GM18499 (cell line): ENCODE data around the gene ANKRD12.

Source experiments
- ATAC-seq: cut with Tn5 transposase; IDR thresholded peaks from one replicate; pipeline ENCODE4 v1.9.1; 2021; ENCODE audit warnings: moderate number of reproducible peaks; ENCODE audit not compliant: insufficient read depth, unreplicated experiment

ANKRD12 gene

GRCh38 chr18:9278028-9278427 lies 141.4 kb downstream of the ANKRD12 start:
- no peak for ATAC-seq

GRCh38 chr18:9280849-9281248 lies 144.3 kb downstream of the ANKRD12 start:
- ATAC-seq = no peak

- no peak for ATAC-seq
Measured at GRCh38 chr18:9281780-9282179, 145.2 kb downstream of the ANKRD12 start.

DNA sequence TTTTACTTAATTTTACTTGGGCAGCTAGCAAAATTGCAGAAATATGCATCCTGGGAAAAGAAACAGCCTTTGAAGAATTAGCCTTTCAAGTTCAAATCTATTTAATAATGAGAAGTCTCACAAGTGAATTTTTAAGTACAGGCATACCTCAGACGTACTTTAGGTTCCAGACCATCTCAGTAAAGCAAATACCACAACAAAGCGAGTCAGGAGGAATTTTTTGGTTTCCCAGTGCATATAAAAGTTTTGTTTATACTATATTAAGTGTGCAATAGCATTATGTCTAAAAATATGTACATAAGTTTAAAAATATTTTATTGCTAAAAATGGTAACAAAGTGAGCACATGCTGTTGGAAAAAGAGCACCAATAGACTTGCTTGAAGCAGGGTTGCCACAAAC lies 147.2 kb downstream of the ANKRD12 start:
- ATAC-seq = no peak

DNA sequence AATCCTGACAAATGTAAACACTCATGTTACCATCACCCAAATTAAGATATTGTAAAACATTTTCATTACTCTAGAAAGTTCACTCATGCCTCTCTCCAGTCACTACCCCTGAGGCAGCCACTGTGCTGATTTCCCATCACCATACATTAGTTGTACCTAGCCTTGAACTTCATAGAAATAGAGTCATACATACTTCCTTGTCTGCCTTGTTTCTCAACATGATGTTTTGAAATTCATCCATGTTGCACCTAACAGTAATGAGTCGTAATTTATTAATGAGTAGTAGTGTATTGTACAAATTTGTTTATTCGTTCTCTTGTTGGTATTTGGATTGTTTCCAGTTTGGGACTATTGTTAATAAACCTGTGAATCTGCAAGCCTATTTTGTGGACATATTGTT lies 149.0 kb downstream of the ANKRD12 start:
- no peak for ATAC-seq

DNA sequence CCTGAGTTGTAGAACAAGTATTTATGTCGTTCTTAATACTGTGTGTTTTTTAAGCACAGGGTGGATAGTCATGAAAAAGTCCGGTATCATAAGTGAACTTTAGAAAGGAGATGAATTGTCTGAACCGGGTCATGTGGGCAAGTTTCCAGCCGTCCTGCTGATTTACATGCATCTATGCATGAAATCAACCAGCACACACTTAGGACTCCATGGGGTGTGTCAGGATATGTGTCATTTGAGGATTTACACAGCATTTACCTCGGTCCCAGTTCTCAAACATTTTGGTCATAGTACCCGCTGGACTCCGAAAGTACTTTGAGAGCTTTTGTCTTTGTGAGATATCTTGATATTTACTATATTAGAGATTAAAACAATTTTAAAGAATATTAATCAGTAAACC lies 150.5 kb downstream of the ANKRD12 start:
- ATAC-seq = no peak

DNA sequence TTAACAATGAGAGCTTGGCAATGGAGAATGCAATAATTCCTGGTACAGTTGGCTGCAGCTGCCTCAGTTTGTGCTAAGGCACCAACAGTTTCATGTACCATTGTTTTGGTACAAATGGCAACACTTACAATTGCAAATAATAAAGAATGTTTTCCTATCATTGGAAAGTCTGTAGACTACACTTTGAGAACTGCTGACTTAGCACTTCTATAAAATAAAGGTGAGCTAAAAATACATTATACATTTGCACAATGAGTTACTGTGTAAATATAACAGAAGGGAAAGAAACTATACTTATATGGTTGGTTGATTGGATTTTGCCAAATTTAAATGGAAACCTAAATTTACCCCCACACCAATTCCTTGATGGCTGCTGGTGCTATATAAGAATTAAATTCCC lies 153.1 kb downstream of the ANKRD12 start:
- ATAC-seq = no peak

GRCh38 chr18:9290156-9290555 lies 153.6 kb downstream of the ANKRD12 start:
- ATAC-seq = no peak

DNA sequence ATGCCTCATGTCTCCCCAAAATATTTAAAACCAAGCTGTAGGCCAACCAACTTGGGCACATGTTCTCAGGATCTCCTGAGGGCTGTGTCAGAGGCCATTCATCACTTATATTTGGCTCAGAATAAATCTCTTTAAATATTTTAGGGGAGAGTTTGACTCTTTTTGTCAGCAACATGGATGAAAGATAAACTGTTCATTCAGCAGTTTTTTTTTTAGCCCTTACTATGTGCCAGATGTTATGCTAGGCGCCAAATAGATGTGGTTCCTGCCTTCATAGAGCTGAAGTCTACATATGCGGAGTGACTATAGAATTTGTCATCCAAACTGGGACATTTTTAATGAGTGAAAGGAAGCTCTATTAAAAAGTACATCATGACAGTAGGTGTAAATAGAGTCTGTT lies 155.5 kb downstream of the ANKRD12 start:
- no peak for ATAC-seq

GRCh38 chr18:9293948-9294347 lies 157.4 kb downstream of the ANKRD12 start:
- no peak for ATAC-seq

GRCh38 chr18:9296233-9297006 lies 159.8 kb downstream of the ANKRD12 start:
- ATAC-seq = no peak

- ATAC-seq = no peak
Measured at GRCh38 chr18:9297007-9297393, 160.4 kb downstream of the ANKRD12 start.

DNA sequence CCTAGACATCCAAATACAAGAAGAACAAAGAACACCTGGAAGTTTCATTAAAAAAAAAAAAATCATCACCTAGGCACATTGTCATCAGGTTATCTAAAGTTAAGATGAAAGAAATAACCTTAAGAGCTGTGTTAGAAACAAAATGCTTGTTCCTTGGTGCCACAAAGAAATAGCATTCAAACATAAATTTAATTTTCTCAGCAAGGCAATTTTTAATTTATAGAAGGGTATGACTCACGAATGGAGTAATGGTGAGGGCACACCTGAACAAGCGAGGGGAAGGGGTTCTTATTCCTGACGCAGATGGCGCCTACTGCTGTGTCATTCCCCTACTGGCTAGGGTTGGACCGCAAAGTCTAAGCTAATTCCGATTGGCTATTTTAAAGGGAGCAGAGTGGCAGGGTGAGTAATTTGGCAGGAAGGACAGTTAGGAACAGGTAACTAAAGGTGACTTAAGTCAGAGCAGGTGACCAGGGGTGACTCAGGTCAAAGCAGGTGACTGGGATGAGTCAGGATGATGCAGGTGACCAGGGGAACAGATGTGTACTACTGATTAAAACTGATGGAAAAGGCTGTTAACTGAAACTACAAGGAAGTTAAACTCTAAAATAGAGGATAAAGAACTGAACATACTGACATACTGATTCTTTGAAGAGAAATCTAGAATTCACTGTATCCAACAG lies 167.9 kb downstream of the ANKRD12 start:
- no peak for ATAC-seq

GRCh38 chr18:9319333-9319732 lies 182.8 kb downstream of the ANKRD12 start:
- no peak for ATAC-seq

GRCh38 chr18:9321017-9321452 lies 184.5 kb downstream of the ANKRD12 start:
- ATAC-seq = no peak

DNA sequence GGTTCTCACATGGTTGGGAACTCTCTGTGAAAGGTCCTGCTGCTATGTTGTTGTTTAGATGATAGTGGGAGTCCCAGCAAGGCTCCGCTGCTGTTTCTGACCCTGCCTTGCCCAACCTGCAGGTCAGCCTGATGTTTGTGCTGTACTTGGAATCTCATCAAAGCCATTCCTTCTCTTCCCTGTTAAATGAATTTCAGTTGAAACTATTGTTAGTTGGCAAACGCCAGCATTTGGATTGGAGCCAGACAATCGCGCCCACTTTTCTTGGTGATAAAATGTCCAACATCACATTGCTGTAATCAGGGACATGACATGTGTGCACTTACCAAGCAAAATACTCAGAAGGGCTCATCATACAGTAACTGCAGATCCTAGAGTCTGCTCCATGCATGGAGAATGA lies 185.2 kb downstream of the ANKRD12 start:
- ATAC-seq = no peak

- no peak for ATAC-seq
Measured at GRCh38 chr18:9322744-9323143, 186.2 kb downstream of the ANKRD12 start.

DNA sequence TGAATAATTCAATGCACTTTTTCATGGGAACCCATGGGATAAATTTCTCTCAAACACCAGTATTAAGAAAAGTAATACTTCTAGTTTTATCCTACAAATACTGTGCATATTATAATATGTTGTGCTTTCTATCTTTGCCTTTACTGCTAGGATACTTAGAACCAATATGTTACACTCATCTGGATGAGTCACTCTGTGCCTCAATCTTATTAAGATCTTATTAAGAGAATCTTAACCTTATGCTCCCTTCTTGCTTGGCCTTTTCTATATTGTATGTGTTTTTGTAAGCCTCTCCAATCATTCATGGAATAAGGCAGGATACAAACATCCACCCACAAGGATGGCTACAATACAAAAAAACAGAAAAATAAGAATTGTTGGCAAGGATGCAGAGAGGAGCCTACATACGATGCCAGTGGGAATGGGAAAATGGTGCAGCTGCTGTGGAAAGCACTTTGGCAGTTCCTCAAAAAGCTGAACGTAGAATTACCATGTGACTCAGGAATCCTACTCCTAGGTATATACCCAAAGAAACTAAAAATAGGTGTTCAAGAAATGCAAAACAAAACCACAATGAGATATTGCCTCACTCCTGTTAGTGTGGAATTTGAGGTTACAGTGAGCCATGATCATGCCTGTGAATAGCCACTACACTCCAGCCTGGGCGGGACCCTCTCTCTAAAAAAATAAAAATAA lies 187.3 kb downstream of the ANKRD12 start:
- no peak for ATAC-seq

GRCh38 chr18:9325716-9326115 lies 189.1 kb downstream of the ANKRD12 start:
- no peak for ATAC-seq

- no peak for ATAC-seq
Measured at GRCh38 chr18:9328776-9329175, 192.2 kb downstream of the ANKRD12 start.

- no peak for ATAC-seq
Measured at GRCh38 chr18:9329471-9329870, 192.9 kb downstream of the ANKRD12 start.
